22Rv1 (cell line): Measurements from ENCODE around the gene CNTFR.

ENCODE experiments used
- ZFX ChIP-seq: fragments of 450-650 bp; IDR thresholded peaks from 2 replicates; pipeline ENCODE4 v1.6.1; 2017; ENCODE audit warnings: antibody characterized with exemption, borderline replicate concordance
- TF ChIP-seq, protein P1 (sequence below): fragments of 450-650 bp; IDR thresholded peaks from 2 replicates; pipeline ENCODE4 v1.5.1; 2017; ENCODE audit warnings: mild to moderate bottlenecking

- TF ChIP-seq, protein P1, sequence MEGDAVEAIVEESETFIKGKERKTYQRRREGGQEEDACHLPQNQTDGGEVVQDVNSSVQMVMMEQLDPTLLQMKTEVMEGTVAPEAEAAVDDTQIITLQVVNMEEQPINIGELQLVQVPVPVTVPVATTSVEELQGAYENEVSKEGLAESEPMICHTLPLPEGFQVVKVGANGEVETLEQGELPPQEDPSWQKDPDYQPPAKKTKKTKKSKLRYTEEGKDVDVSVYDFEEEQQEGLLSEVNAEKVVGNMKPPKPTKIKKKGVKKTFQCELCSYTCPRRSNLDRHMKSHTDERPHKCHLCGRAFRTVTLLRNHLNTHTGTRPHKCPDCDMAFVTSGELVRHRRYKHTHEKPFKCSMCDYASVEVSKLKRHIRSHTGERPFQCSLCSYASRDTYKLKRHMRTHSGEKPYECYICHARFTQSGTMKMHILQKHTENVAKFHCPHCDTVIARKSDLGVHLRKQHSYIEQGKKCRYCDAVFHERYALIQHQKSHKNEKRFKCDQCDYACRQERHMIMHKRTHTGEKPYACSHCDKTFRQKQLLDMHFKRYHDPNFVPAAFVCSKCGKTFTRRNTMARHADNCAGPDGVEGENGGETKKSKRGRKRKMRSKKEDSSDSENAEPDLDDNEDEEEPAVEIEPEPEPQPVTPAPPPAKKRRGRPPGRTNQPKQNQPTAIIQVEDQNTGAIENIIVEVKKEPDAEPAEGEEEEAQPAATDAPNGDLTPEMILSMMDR: no peak
- TF ChIP-seq ZFX: no peak
Observed at GRCh38 chr9:34558364-34558763, 31.2 kb downstream of the CNTFR start.
